ENCODE measurements around the gene CDCP2.

- no peak for TF ChIP-seq POLR2AphosphoS5 (IDR thresholded peaks at IDR 0.05; ENCODE audit: insufficient read depth in 1 of 2, low read depth in 1 of 2)
- TF ChIP-seq CTCF (IDR thresholded peaks at IDR 0.05), result no peak
- no peak for TF ChIP-seq POLR2A (IDR thresholded peaks at IDR 0.05)
Measured at GRCh38 chr1:54084794-54085193, 68.0 kb downstream of the CDCP2 start.
